GM12878 (cell line): ENCODE results near the gene PPP1R26. TPM values are rescaled to one million over a fixed set of nuclear protein-coding genes. Genes with fewer than 3 reads are reported as not detected.

Experiments used
- ATAC-seq: fragments of 200-7000 bp; cut with Tn5 transposase; 3 replicates; pipeline ENCODE4 v1.9.1; 2020; ENCODE audit warnings: mild to moderate bottlenecking, moderate library complexity
- BruUV-seq: library from RNA; stranded (reverse); fragments of 400-500 nt; replicated peaks from 2 replicates; lab custom pipeline; 2021; lab: Mats Ljungman, UMichigan
- CTCF ChIA-PET: fragments of 300-600 bp; sonication (Branson Sonifier 250); formaldehyde crosslinking; extraction: SDS; loops from one replicate; lab custom pipeline; 2021; ENCODE audit warnings: inconsistent platforms; lab: Yijun Ruan, JAX
- POLR2A ChIA-PET: fragments of 350-600 bp; formaldehyde crosslinking; extraction: SDS; loops from one replicate; lab custom pipeline; 2021; ENCODE audit warnings: inconsistent platforms; lab: Charles Lee
- RAD21 ChIA-PET: fragments of 300-600 bp; sonication (Branson Sonifier 250); formaldehyde crosslinking; loops from one replicate; lab custom pipeline; 2023; ENCODE audit warnings: antibody characterized with exemption; ENCODE audit not compliant: unreplicated experiment; lab: Charles Lee
- SMC1A ChIA-PET: fragments of 300-600 bp; sonication (Branson Sonifier 250); formaldehyde crosslinking; loops from one replicate; lab custom pipeline; 2023; ENCODE audit not compliant: unreplicated experiment, uncharacterized antibody; lab: Charles Lee
- DNase-seq: peaks from one replicate; pipeline ENCODE4 v3.0.0-alpha.2; 2011; ENCODE audit warnings: low read depth, low spot score
- FAIRE-seq: peaks from 3 replicates; lab custom pipeline; 2011; peaks lifted over from hg19 to GRCh38; lab: Jason Lieb, UNC
- H2AFZ ChIP-seq: 2 replicates; pipeline ENCODE4 v1.6.0; 2011; ENCODE audit warnings: low read depth, low read length, control low read depth; ENCODE audit not compliant: control insufficient read depth
- H3K27ac ChIP-seq: 2 replicates; pipeline ENCODE4 v1.5.1; 2011; ENCODE audit warnings: control low read depth; ENCODE audit not compliant: control insufficient read depth, insufficient read depth
- H3K27me3 ChIP-seq, 2 experiments: replicated peaks in 1 of 2; 2 replicates each; pipeline versions ENCODE4 v1.6.0 to v1.6.1; 2011; ENCODE audit warnings: low read length in 1 of 2; ENCODE audit not compliant: control insufficient read depth in 2 of 2, insufficient read depth in 2 of 2
- H3K36me3 ChIP-seq, 2 experiments: 2 replicates each; pipeline ENCODE4 v1.5.1; 2011; ENCODE audit warnings: low read length in 1 of 2; ENCODE audit not compliant: control insufficient read depth in 2 of 2, insufficient read depth in 2 of 2
- H3K4me1 ChIP-seq: 2 replicates; pipeline ENCODE4 v1.6.1; 2011; ENCODE audit warnings: mild to moderate bottlenecking, low read length, moderate library complexity, mixed read lengths; ENCODE audit not compliant: control insufficient read depth, insufficient read depth
- H3K4me2 ChIP-seq: 2 replicates; pipeline ENCODE4 v1.6.0; 2011; ENCODE audit warnings: control low read depth; ENCODE audit not compliant: control insufficient read depth, insufficient read depth
- H3K4me3 ChIP-seq: fragments of 200-600 bp; sonication (generic); 2 replicates; pipeline ENCODE4 v1.5.1; 2016
- H3K79me2 ChIP-seq: 2 replicates; pipeline ENCODE4 v1.6.0; 2011; ENCODE audit warnings: low read length; ENCODE audit not compliant: control insufficient read depth, insufficient read depth
- H3K9ac ChIP-seq: 2 replicates; pipeline ENCODE4 v1.8.0; 2011; ENCODE audit warnings: low read length, control low read depth, mixed read lengths; ENCODE audit not compliant: control insufficient read depth, insufficient read depth
- H3K9me3 ChIP-seq: replicated peaks from 3 replicates; pipeline ENCODE4 v1.5.1; 2011; ENCODE audit warnings: mild to moderate bottlenecking, low read length; ENCODE audit not compliant: control insufficient read depth, insufficient read depth
- H4K20me1 ChIP-seq: 2 replicates; pipeline ENCODE4 v1.6.0; 2011; ENCODE audit not compliant: control insufficient read depth, insufficient read depth
- CBFB ChIP-seq: IDR thresholded peaks from 2 replicates; pipeline ENCODE4 v1.6.1; 2016; ENCODE audit warnings: antibody characterized with exemption, low read depth
- E2F4 ChIP-seq: IDR thresholded peaks from 2 replicates; pipeline ENCODE4 v1.6.1; 2012; ENCODE audit warnings: low read depth, low read length, improper control_type of control experiment
- EED ChIP-seq: sonication (generic); IDR thresholded peaks from 2 replicates; pipeline ENCODE4 v1.6.1; 2016; ENCODE audit warnings: antibody characterized with exemption, low read depth
- ELK1 ChIP-seq: IDR thresholded peaks from 2 replicates; pipeline ENCODE4 v1.6.1; 2012; ENCODE audit warnings: low read depth, low read length, improper control_type of control experiment
- LARP7 ChIP-seq: fragments of 450-650 bp; IDR thresholded peaks from 2 replicates; pipeline ENCODE4 v1.6.1; 2017; ENCODE audit warnings: mild to moderate bottlenecking
- MEF2A ChIP-seq: IDR thresholded peaks from 2 replicates; pipeline ENCODE4 v1.6.1; 2011; ENCODE audit warnings: low read depth, mild to moderate bottlenecking, low read length, moderate library complexity; ENCODE audit not compliant: insufficient read depth
- MXI1 ChIP-seq: fragments of 150-350 bp; IDR thresholded peaks from 2 replicates; pipeline ENCODE4 v1.6.1; 2011; ENCODE audit warnings: low read depth, mild to moderate bottlenecking, inconsistent platforms, low read length, improper control_type of control experiment
- USF1 ChIP-seq: IDR thresholded peaks from 2 replicates; pipeline ENCODE4 v1.6.1; 2011; ENCODE audit warnings: borderline replicate concordance, low read depth, mild to moderate bottlenecking, moderate library complexity, mixed read lengths, low read length; ENCODE audit not compliant: insufficient read depth; ENCODE audit errors: extremely low read length
- ZBTB4 ChIP-seq: fragments of 450-650 bp; formaldehyde crosslinking; IDR thresholded peaks from 2 replicates; pipeline ENCODE4 v1.4.0; 2022; ENCODE audit warnings: mild to moderate bottlenecking, moderate library complexity
- ZNF274 ChIP-seq: IDR thresholded peaks from one replicate; pipeline ENCODE4 v1.8.0; 2011; ENCODE audit not compliant: insufficient read length, insufficient read depth
- WGBS: methylation state at CpG from one replicate; pipeline ENCODE4 v1.1.6; 2016; ENCODE audit warnings: low lambda C conversion rate; ENCODE audit not compliant: insufficient replicate concordance, insufficient coverage; ENCODE audit errors: missing lambda C conversion rate; 5-methylcytosine and 5-hydroxymethylcytosine counted together
- in situ Hi-C: fragments of 300-500 bp; cut with MboI; formaldehyde crosslinking; loops from 9 replicates; pipeline ENCODE4 v1.14.3; 2018; ENCODE audit warnings: mixed read lengths
- intact Hi-C: fragments of 100-400 bp; cut with micrococcal nuclease; formaldehyde crosslinking; loops from one replicate; pipeline ENCODE4 v1.14.2; 2022; ENCODE audit not compliant: unreplicated experiment
- polyA plus RNA-seq, 11 experiments: library from polyadenylated mRNA; depleted of rRNA in 4 of 11; unstranded in 6 of 11; stranded (reverse) in 5 of 11; fragments of >200 nt; fragmentation: Nextera tagmentation in 4 of 11; fragmentation: Illumina TruSeq in 1 of 11; extraction: Ambion mirVana in 4 of 11; extraction: Trizol in 1 of 11; gene quantifications; 1 replicate in 1 of 11; 2 replicates in 10 of 11; pipeline versions ENCODE4 v1.2.1 to v1.2.3, GENCODE V29; 2011 to 2016; ENCODE audit warnings: inconsistent platforms in 2 of 11, missing spikeins in 2 of 11, low read depth in 1 of 11
- total RNA-seq, 4 experiments: library from RNA; depleted of rRNA in 3 of 4; stranded (reverse); fragments of >200 nt in 3 of 4; fragmentation: Illumina TruSeq in 1 of 4; extraction: Trizol in 1 of 4; gene quantifications; 2 replicates each; pipeline versions ENCODE4 v1.2.1 to v1.2.3, GENCODE V29; 2013 to 2021

PPP1R26 gene
- total and polyA plus RNA-seq, 10 of the 15 experiments (the other 5 are each of a cell fraction or from before 2014, with no cell fraction given), result 0.02 to 1.9 (median 0.18) TPM

- BruUV-seq, result no TSS peak
- H3K9ac ChIP-seq, result no peak overlapping the region
- H3K27me3 ChIP-seq, result no peaks in the 10 kb centered on the region
- H3K4me3 ChIP-seq, result no peak overlapping the region
- H3K9me3 ChIP-seq, result no peaks in the 10 kb centered on the region
- RAD21 ChIA-PET, result no interaction called here
- TF ChIP-seq CBFB (no peak), MXI1 (no peak), ZNF274 (no peak)
- no peak overlapping the region for H3K4me2 ChIP-seq
- in situ Hi-C loops, result no loop called here
- ATAC-seq (no peak), FAIRE-seq (no peak), DNase-seq (no peak)
- no peaks in the 10 kb centered on the region for H3K4me1 ChIP-seq
- no peaks in the 10 kb centered on the region for H4K20me1 ChIP-seq
- no peaks in the 10 kb centered on the region for H3K79me2 ChIP-seq
- POLR2A ChIA-PET, result no interaction called here
- no peaks in the 10 kb centered on the region for H3K36me3 ChIP-seq
- intact Hi-C loops, result no loop called here
- H3K27ac ChIP-seq, result no peak overlapping the region
- no peak overlapping the region for H2AFZ ChIP-seq
- SMC1A ChIA-PET, result no interaction called here
- WGBS, result 35% methylated on average over 9 of the region's 11 CpGs
- CTCF ChIA-PET, result no interaction called here
These were observed 42.1 kb downstream of the PPP1R26 start for GRCh38 chr9:135521608-135522095.

- no peak overlapping the region for H3K9ac ChIP-seq
- H3K27ac ChIP-seq, result no peak overlapping the region
- no peaks in the 10 kb centered on the region for H3K9me3 ChIP-seq
- no peak for FAIRE-seq
- ChIA-PET RAD21 (no interaction called here), CTCF (no interaction called here), SMC1A (no interaction called here), POLR2A (no interaction called here)
- BruUV-seq, result no TSS peak
- ATAC-seq, result no peak
- no peak overlapping the region for H3K4me2 ChIP-seq
- no peaks in the 10 kb centered on the region for H3K79me2 ChIP-seq
- no peaks in the 10 kb centered on the region for H3K4me1 ChIP-seq
- no peaks in the 10 kb centered on the region for H3K36me3 ChIP-seq
- in situ Hi-C loops (no loop called here), intact Hi-C loops (no loop called here)
- WGBS, result 38% methylated on average over 16 of the region's 16 CpGs
- TF ChIP-seq ELK1 (no peak), EED (no peak), USF1 (no peak), LARP7 (no peak), MEF2A (no peak), E2F4 (no peak), ZBTB4 (no peak)
- H2AFZ ChIP-seq, result no peak overlapping the region
- H3K27me3 ChIP-seq, result no peaks in the 10 kb centered on the region
- no peaks in the 10 kb centered on the region for H4K20me1 ChIP-seq
- DNase-seq, result no peak
- no peak overlapping the region for H3K4me3 ChIP-seq
These were observed 42.7 kb downstream of the PPP1R26 start for GRCh38 chr9:135522137-135522877.
